ENCODE results near the gene RBM19.

RBM19 gene

GRCh38 chr12:113960030-113960429 lies 6.1 kb downstream of the RBM19 start:
- peaks cover 53% of the 10 kb centered on the region; the same call in 1 of the 2 replicates for H3K36me3 ChIP-seq (ENCODE audit: insufficient read depth, low read length)

DNA sequence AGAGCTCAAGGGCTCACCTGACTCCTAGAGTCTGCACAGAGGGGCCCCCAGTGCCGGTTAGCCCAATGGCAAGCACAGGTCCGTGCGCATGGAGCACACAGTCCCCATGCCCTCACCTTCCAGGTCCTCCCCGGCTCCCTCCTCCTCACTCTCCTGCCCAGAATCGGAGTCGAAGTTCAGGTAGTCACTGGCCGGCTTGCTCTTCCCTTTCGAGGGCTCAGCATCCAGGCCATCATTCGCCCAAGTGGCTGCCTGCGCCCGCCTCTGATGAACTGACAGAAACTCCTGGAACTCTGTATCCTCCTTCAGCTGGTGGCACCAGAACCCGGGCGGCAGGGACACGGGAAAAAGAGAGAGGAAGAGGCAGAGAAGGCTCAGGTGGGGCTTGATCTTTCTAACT lies 7.0 kb downstream of the RBM19 start:
- Histone ChIP-seq H4K20me1 (ENCODE audit: insufficient read depth, low read length) (no peaks in the 10 kb centered on the region), H3K4me2 (ENCODE audit: low read length) (no peak overlapping the region), H3K4me1 (ENCODE audit: insufficient read depth, low read length, severe bottlenecking) (no peaks in the 10 kb centered on the region), H3K4me3 (ENCODE audit: low read depth, low read length, poor library complexity, severe bottlenecking) (no peak overlapping the region), H3K9me2 (ENCODE audit: low read depth, low read length) (no peaks in the 10 kb centered on the region), H2AFZ (ENCODE audit: low read length) (no peak overlapping the region), H3K27ac (ENCODE audit: low read depth, low read length, poor library complexity, severe bottlenecking) (no peak overlapping the region), H3F3A (ENCODE audit: insufficient read depth, low read length) (no peaks in the 10 kb centered on the region), H3K36me3 (ENCODE audit: insufficient read depth, low read length) (peaks cover 58% of the 10 kb centered on the region), H3K9ac (ENCODE audit: low read length) (no peak overlapping the region), H3K27me3 (ENCODE audit: insufficient read depth, low read length) (no peaks in the 10 kb centered on the region), H3K79me2 (ENCODE audit: insufficient read depth, low read length) (no peaks in the 10 kb centered on the region), H3K9me3 (ENCODE audit: low read length) (no peaks in the 10 kb centered on the region)
- TF ChIP-seq, protein P1, sequence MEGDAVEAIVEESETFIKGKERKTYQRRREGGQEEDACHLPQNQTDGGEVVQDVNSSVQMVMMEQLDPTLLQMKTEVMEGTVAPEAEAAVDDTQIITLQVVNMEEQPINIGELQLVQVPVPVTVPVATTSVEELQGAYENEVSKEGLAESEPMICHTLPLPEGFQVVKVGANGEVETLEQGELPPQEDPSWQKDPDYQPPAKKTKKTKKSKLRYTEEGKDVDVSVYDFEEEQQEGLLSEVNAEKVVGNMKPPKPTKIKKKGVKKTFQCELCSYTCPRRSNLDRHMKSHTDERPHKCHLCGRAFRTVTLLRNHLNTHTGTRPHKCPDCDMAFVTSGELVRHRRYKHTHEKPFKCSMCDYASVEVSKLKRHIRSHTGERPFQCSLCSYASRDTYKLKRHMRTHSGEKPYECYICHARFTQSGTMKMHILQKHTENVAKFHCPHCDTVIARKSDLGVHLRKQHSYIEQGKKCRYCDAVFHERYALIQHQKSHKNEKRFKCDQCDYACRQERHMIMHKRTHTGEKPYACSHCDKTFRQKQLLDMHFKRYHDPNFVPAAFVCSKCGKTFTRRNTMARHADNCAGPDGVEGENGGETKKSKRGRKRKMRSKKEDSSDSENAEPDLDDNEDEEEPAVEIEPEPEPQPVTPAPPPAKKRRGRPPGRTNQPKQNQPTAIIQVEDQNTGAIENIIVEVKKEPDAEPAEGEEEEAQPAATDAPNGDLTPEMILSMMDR (IDR thresholded peaks at IDR 0.05; ENCODE audit: low read length): no peak

More at GRCh38 chr12:113960030-113960429, 6.1 kb downstream of the RBM19 start:
- Histone ChIP-seq H3K9me2 (ENCODE audit: low read depth, low read length) (no peaks in the 10 kb centered on the region), H3K79me2 (ENCODE audit: insufficient read depth, low read length) (no peaks in the 10 kb centered on the region), H3F3A (ENCODE audit: insufficient read depth, low read length) (no peaks in the 10 kb centered on the region), H3K27ac (ENCODE audit: low read depth, low read length, poor library complexity, severe bottlenecking) (no peak overlapping the region), H3K4me1 (ENCODE audit: insufficient read depth, low read length, severe bottlenecking) (peaks cover 6% of the 10 kb centered on the region), H3K9ac (ENCODE audit: low read length) (no peak overlapping the region), H4K20me1 (ENCODE audit: insufficient read depth, low read length) (no peaks in the 10 kb centered on the region), H3K4me3 (ENCODE audit: low read depth, low read length, poor library complexity, severe bottlenecking) (no peak overlapping the region), H3K27me3 (ENCODE audit: insufficient read depth, low read length) (no peaks in the 10 kb centered on the region), H2AFZ (ENCODE audit: low read length) (no peak overlapping the region), H3K4me2 (ENCODE audit: low read length) (no peak overlapping the region), H3K9me3 (ENCODE audit: low read length) (no peaks in the 10 kb centered on the region)
- TF ChIP-seq, protein P1 (IDR thresholded peaks at IDR 0.05; ENCODE audit: low read length): no peak
- no peak for TF ChIP-seq EZH2 (IDR thresholded peaks at IDR 0.05; ENCODE audit: borderline replicate concordance, low read length)

- Histone ChIP-seq H3K4me2 (ENCODE audit: low read length) (no peak overlapping the region), H3K9me2 (ENCODE audit: low read depth, low read length) (no peaks in the 10 kb centered on the region), H3K79me2 (ENCODE audit: insufficient read depth, low read length) (no peaks in the 10 kb centered on the region), H4K20me1 (ENCODE audit: insufficient read depth, low read length) (no peaks in the 10 kb centered on the region), H3K27me3 (ENCODE audit: insufficient read depth, low read length) (no peaks in the 10 kb centered on the region), H3K27ac (ENCODE audit: low read depth, low read length, poor library complexity, severe bottlenecking) (no peak overlapping the region), H3F3A (ENCODE audit: insufficient read depth, low read length) (no peaks in the 10 kb centered on the region), H3K9ac (ENCODE audit: low read length) (no peak overlapping the region), H3K4me1 (ENCODE audit: insufficient read depth, low read length, severe bottlenecking) (no peaks in the 10 kb centered on the region), H3K9me3 (ENCODE audit: low read length) (no peaks in the 10 kb centered on the region), H3K4me3 (ENCODE audit: low read depth, low read length, poor library complexity, severe bottlenecking) (no peak overlapping the region), H3K36me3 (ENCODE audit: insufficient read depth, low read length) (peaks cover 64% of the 10 kb centered on the region), H2AFZ (ENCODE audit: low read length) (no peak overlapping the region)
- no peak for TF ChIP-seq EZH2 (IDR thresholded peaks at IDR 0.05; ENCODE audit: borderline replicate concordance, low read length)
- TF ChIP-seq, protein P1 (IDR thresholded peaks at IDR 0.05; ENCODE audit: low read length): no peak
Measured at GRCh38 chr12:113958108-113958507, 8.0 kb downstream of the RBM19 start.
